UCSD-AML1 (cell line): ENCODE results near the gene RAB2B.
"Not testable (repeated sequence)": the region's sequence is repeated elsewhere in the genome, so short reads cannot be mapped to it uniquely, and the experiment has no call there.

Experiments
- DNase-seq: peaks from one replicate; lab custom pipeline; 2025; ENCODE audit not compliant: unreplicated experiment; lab: John Stamatoyannopoulos, UW

Gene RAB2B

GRCh38 chr14:21494902-21495762 lies 18.4 kb upstream of the RAB2B start:
- DNase-seq: no peak

GRCh38 chr14:21486640-21487087 lies 9.9 kb upstream of the RAB2B start:
- DNase-seq: no peak

GRCh38 chr14:21476523-21476924 lies 235 bp downstream of the RAB2B start:
- no peak for DNase-seq

- DNase-seq: no peak
Measured at GRCh38 chr14:21475767-21476522, 814 bp downstream of the RAB2B start.

- no peak for DNase-seq
Measured at GRCh38 chr14:21467616-21468015, 9.1 kb downstream of the RAB2B start.

- DNase-seq: peak; percentile 99
Measured at GRCh38 chr14:21455912-21456667, 20.7 kb downstream of the RAB2B start, which contains the start of gene CHD8. Gene CHD8 (minus strand): TSS chr14:21456123. CDS start chr14:21431643, 24,480 bp downstream.

- no peak for DNase-seq
Measured at GRCh38 chr14:21455592-21455911, 21.2 kb downstream of the RAB2B start.

- no peak for DNase-seq
Measured at GRCh38 chr14:21454843-21455544, 21.8 kb downstream of the RAB2B start.

- no peak for DNase-seq
Measured at GRCh38 chr14:21449899-21450216, 26.9 kb downstream of the RAB2B start.

- DNase-seq: not testable (repeated sequence)
Measured at GRCh38 chr14:21442657-21443056, 34.1 kb downstream of the RAB2B start.

GRCh38 chr14:21440859-21441258 lies 35.9 kb downstream of the RAB2B start:
- DNase-seq: no peak

GRCh38 chr14:21437063-21437901 lies 39.5 kb downstream of the RAB2B start:
- DNase-seq: peak; percentile 98

GRCh38 chr14:21436567-21437062 lies 40.1 kb downstream of the RAB2B start:
- no peak for DNase-seq

- no peak for DNase-seq
Measured at GRCh38 chr14:21431126-21431525, 45.6 kb downstream of the RAB2B start.

- no peak for DNase-seq
Measured at GRCh38 chr14:21428930-21429329, 47.8 kb downstream of the RAB2B start.

- no peak for DNase-seq
Measured at GRCh38 chr14:21426692-21427091, 50.1 kb downstream of the RAB2B start.

- DNase-seq: no peak
Measured at GRCh38 chr14:21419528-21419927, 57.2 kb downstream of the RAB2B start.

GRCh38 chr14:21415329-21415728 lies 61.4 kb downstream of the RAB2B start:
- DNase-seq: no peak

- DNase-seq: no peak
Measured at GRCh38 chr14:21414137-21414631, 62.6 kb downstream of the RAB2B start.
